IPS-11a (cell line): Measurements from ENCODE around the gene LACRT.
"Not testable (repeated sequence)": the region's sequence is repeated elsewhere in the genome, so short reads cannot be mapped to it uniquely, and the experiment has no call there.

ENCODE experiments used
- H3K4me3 ChIP-seq: one replicate; pipeline ENCODE4 v1.5.1; 2013; ENCODE audit warnings: low read depth, low read length, control low read depth

LACRT gene

DNA sequence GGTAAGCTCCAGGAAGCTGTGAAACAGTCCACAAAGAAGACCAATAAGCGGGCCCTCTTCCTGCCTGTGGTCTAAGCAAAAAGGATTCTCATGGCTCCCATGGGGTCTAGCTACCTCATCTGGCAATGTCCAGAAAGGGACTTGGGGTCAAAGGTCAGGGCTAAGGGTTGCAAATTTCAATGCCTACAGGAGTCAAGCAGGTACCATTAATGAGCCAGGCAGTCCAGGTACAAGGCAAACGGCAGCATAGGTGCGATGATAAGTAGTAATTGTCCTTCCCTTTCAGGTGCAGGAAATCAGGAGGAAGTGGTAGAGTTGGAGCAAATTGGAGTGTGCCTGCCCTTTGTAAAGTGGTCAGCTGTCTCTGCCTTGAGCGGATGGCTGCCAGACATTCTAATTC lies 6.4 kb upstream of the LACRT start:
- H3K4me3 ChIP-seq: no peak overlapping the region

- not testable (repeated sequence) for H3K4me3 ChIP-seq
These were observed 4.4 kb upstream of the LACRT start for GRCh38 chr12:54639112-54639511.

GRCh38 chr12:54631988-54632728 lies 2.5 kb downstream of the LACRT start:
- H3K4me3 ChIP-seq: no peak overlapping the region

DNA sequence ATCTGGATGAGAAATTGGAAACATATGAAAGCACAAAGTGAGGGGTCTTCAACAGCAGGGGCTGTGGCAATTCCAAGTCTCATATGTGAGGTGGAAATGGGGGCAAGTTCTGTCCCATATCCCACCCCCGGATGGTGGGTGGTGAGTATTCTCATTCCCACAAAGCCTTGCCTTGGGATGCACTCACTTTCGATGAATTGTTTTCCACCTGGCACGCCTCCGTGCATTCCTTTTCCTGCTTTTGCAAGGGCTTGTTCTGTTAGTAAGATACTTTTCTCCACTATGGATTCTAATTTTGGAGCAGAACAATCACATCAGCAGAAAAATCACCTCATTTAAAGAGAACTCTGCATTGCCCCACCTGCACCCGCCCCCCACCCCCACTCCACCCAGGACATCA lies 3.1 kb downstream of the LACRT start:
- no peak overlapping the region for H3K4me3 ChIP-seq

DNA sequence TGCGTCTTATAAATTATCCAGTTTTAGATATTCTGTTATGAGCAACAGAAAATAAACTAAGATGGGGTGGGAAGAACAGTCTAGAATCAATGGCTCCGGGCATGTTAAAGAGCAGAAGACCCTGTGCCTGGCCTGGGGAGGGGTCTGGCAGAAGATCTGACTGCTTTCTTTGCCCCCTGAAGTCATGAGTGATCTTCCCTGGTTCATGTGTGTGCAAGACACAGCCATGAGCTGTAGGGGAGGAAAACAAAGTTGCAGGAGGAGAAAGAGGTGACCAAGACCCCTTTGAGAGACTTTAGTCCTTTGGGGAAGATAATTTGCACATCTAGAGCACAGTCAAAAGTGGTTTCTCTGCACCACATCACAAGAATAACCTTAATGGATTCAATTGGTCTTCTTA lies 4.8 kb downstream of the LACRT start:
- no peak overlapping the region for H3K4me3 ChIP-seq

- no peak overlapping the region for H3K4me3 ChIP-seq
These were observed 6.4 kb downstream of the LACRT start for GRCh38 chr12:54628186-54628846.

DNA sequence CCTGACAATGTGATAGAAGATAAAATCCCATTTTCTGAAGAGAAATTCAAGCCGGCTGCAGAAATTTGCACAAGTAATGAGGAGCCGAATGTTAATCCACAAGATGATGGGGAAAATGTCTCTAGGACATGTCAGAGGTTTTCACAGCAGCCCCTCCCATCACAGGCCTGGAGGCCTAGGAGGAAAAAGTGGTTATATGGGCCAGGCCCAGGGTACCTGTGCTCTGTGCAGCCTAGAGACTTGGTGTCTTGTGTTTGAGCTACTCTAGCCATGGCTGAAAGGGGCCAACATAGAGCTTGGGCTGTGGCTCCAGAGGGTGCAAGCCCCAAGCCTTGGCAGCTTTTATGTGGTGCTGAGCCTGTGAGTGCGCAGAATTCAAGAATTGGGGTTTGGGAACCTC lies 7.4 kb downstream of the LACRT start:
- H3K4me3 ChIP-seq: no peak overlapping the region

- no peak overlapping the region for H3K4me3 ChIP-seq
These were observed 9.1 kb downstream of the LACRT start for GRCh38 chr12:54625598-54625997.

DNA sequence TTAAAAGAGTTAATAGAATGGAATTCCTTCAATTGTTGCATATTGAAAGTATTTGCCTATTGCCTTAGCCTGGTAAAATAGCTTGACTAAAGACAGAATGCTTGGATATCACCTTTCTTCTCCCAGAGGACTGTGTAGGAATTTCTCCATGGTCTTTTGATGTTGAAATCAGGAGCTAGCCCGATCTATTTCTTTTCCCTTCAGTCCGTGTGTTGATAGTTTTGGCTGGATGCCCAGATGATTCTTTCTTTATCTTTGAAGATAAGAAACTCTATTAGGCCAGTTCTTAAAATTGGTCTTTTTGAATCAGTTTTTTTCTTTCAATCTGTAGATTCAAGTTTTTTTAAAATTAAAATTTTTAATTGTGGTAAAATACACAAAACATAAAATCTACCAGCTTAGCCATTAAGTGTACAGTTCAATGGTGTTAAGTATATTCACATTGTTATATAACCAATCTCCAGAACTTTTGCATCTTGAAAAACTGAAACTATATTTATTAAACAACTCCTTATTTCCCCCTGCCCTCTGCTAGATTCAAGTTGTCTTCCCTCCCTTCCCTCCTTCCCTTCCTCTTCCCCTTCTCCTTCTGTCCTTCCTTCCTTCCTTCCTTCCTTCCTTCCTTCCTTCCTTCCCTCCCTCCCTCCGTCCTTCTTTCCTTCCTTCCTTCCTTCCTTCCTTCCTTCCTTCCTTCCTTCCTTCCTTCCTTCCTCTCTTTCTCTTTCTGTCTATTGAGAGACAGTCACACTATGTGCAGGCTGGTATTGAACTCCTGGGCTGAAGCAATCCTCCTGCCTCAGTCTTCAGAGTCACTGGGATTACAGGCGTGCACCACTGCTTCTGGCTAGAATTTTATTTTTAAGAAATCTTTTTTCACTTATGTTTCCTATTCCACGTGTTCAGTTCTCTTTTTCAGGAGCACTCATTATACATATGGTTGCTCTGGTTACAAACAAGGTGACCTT lies 10.1 kb downstream of the LACRT start:
- no peak overlapping the region for H3K4me3 ChIP-seq

DNA sequence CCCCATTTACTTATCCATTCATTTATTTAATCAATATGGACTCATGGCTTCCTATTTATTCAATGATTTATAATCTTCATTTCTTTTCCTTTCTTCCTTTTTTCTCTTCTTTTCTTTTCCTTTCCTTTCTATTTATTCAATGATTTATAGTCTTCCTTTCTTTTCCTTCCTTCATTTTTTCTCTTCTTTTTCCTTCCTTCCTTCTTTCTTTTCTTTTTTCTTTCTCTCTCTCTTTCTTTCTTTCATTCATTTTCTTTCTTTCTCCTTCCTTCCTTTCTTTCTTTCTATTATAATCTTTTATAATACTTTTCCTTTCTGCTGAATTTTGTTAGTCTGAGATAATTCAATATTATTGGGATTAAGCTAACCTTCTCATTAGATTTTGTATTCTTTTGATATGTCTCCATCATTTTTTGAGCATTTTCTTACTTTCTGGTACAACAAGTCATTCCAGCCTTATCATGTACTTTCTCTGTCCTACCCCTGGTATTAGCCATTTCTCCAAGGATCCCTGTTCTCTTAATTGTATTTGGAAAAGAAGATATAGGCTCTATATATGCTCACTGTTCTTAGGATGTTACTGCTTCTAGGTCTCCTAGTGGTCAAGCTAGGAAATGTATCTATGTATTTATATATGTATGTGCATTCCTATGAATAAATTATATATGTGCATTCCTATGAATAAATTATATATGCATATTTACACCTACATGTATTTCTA lies 12.1 kb downstream of the LACRT start:
- H3K4me3 ChIP-seq: no peak overlapping the region

DNA sequence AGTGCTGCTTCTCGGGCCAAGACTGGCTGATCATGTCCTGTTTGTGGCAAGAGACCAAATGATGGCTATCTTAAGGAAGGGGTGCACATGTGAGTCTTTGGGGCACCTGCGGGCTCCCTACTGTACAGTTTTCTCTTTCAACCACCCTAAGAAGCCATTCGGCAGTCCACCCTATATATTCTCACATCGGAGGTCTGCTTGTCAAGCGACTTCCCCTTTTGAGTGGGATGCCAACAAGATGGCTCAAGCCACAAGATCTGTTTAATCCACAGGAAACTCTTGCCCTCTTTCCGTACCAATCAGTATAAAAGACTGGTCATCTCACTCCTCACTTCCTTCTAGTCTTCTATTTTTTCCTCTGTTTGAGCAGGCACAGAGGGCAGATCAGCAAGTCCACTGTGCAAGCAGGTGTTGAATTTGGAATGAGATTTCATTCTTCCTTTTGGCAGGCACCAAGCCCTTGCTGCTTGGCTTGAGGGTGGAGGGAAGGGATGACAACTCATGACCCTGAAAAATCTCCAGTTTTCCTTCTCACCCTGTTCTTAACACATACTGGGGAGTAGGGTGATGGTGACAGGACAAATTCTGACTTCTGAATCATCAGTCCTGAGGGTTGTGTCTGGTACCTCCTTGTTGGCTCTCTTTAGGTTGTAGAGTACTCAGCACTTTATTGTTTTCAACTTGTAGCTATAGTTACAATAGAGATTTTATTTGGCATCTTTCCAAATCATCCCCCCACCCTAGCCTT lies 17.6 kb downstream of the LACRT start:
- H3K4me3 ChIP-seq: no peak overlapping the region

DNA sequence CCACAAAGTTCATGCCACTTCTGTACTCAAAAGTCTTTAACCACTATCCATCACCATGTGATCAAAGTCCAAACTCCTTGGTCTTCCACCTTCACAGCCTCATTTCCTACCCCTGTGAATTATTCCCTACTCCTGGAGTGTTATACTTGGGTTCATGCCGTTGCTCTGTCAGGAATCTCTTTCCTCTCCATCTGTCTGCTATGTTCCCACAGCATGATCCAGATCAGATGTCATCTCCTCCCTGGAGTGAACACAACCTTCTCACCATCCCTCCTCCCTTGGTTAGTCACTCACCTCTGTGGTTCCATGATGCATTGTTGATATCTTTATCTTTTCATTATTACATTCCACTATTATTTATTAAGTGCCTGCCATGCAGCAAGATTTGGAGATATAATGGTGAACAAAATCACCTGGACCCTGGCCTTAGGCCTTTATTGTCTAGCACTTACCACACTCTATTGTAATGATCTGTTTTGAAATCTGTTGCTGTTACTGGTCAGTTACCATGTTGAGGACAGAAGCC lies 22.4 kb downstream of the LACRT start:
- no peak overlapping the region for H3K4me3 ChIP-seq

DNA sequence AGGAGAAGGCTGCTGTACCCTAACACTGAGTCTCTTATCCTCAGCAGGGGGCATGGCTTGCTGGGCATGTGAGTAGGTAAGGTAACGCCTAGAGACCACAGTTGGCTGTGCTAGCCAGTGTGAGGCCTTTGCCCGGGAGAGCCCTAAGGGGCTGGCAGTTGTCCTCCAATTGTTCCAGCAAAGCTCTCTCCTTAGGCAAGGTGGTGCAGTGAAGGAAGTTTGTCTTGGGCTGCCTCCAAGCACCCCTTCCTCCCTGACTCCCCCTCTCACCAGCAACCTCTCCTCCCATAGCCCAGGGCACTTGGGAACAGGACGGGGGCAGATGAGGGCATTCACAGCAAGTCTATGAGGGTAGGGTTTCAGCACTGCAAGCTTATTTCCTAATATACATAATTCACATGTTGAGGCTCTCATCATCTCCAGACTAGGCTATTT lies 23.0 kb downstream of the LACRT start:
- no peak overlapping the region for H3K4me3 ChIP-seq

DNA sequence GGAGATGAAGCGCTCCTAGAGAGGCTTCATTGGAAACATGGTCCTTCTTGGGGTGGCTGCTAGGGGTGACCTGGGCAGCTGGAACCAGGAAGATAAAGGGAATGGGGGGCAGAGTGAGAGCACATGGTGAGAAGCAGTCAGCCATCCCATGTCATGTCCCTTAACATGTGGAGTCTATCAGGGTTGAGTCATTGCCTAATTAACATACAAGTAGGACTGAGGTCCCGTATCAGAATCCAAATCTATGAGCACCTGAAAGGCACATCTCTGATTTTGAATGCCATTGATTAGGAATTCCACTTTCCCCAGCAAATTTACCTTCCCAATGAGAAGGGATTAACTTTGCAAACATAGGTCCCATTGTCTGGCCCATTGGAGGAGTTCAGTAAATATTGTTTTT lies 25.9 kb downstream of the LACRT start:
- no peak overlapping the region for H3K4me3 ChIP-seq

GRCh38 chr12:54608156-54608555 lies 26.5 kb downstream of the LACRT start:
- no peak overlapping the region for H3K4me3 ChIP-seq

DNA sequence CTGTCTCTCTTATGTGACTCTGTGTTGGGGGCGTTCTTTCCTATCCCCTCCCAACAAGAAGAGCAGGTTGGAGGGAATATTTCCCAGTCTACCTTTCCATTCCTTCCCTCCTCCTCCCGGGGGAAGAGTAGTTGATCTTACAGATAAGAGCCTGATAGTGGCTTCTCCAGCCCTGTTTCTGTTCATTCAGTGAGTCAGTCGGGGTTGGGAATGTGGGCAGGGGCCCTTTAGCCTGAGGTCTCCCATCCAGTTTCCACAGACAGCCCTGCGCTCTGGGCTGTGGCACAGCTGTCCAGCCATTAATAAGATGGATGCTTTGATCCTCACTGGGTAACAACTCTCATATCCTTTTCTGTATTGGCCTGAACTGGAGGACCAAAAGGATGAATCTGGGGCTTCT lies 28.1 kb downstream of the LACRT start:
- no peak overlapping the region for H3K4me3 ChIP-seq

GRCh38 chr12:54605138-54605970 lies 29.3 kb downstream of the LACRT start:
- H3K4me3 ChIP-seq: no peak overlapping the region

- H3K4me3 ChIP-seq: no peak overlapping the region
These were observed 30.3 kb downstream of the LACRT start for GRCh38 chr12:54604436-54604835.

GRCh38 chr12:54603872-54604271 lies 30.8 kb downstream of the LACRT start:
- no peak overlapping the region for H3K4me3 ChIP-seq
